ENCODE results near the gene POFUT2.

POFUT2 gene

GRCh38 chr21:45282283-45283034, 5.2 kb downstream of the POFUT2 start:
- DNase-seq (ENCODE audit: low read depth) = no peak

- no peak for DNase-seq (ENCODE audit: low read depth)
These were observed 6.0 kb downstream of the POFUT2 start for GRCh38 chr21:45281411-45282282.

DNA sequence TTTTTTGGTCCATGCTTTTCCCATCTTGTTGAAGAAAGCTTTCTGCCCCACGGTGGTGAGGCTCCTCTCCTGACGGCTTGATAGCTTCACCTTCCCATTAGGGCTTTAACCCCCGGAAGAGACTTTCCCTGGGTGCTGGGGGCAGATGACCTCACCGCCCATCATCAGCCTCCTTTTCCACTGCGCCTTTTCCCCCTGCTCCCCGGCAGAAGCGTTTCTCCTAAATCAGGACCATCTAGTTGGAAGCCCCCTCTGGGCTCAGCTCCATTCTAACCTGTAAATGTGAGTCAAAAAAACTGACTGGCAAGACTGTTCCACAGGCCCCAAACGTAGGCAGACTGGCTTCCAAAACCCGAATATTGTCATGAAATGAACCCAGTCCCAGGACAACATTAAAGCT, 6.7 kb downstream of the POFUT2 start:
- no peak for DNase-seq (ENCODE audit: low read depth)

GRCh38 chr21:45280178-45280821, 7.4 kb downstream of the POFUT2 start:
- DNase-seq (ENCODE audit: low read depth) = no peak

DNA sequence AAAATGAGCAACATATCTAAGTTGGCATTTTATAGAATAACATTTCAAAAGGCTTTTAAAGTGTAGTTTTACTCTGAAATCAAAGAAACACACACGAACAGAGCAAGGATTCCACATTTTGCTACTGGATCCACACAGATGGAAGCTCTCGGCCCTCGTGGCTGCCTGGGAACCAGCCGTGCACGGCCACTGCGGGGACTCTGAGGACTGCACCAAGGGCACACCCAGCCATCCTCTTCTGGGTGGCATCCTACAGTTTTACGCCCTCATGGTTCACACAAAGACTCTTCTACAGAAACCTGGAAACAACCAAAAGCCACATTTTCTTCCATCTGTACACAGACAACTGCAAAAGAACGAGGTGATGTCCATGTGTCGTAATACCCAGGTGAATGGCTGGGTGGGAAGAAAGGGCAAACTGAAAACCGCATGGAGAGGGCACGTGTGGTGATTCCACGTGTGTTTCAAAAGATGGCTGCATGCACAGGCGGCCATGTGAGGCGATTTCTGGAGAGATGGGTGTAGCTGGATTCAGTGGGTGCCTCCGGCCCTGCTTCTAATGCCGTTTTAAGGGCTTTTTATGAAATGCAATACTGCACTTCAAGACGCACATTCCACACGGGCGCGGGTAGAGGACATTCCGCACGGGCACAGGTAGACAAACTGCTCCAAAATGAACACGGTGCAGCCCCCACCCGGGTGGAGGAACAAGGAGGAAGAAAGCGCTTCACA, 8.1 kb downstream of the POFUT2 start:
- no peak for DNase-seq (ENCODE audit: low read depth)

GRCh38 chr21:45278156-45278911, 9.4 kb downstream of the POFUT2 start:
- no peak for DNase-seq (ENCODE audit: low read depth)

GRCh38 chr21:45277101-45278045, 10.3 kb downstream of the POFUT2 start:
- DNase-seq (ENCODE audit: low read depth) = no peak

DNA sequence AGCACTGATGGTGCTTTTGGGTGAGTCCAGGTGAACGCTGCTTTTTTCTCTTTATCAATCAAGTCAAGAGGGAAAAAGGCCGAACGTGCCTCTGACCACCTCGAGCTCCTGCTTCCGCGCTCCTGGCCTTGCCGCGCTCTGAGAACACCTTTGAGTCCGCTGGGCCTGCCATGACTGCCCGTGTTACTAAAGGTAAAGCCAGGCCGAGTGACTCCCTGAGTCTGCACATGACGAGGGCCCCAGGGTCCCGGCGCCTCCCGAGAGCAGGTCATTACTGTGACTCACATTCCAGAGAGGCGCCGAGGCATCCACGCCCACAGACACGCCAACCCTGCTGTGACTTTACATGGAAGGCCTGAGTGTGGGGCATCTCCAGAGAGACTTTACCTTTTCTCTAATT, 11.1 kb downstream of the POFUT2 start:
- no peak for DNase-seq (ENCODE audit: low read depth)

- DNase-seq (ENCODE audit: low read depth) = no peak
These were observed 17.3 kb downstream of the POFUT2 start for GRCh38 chr21:45270306-45270821.

DNA sequence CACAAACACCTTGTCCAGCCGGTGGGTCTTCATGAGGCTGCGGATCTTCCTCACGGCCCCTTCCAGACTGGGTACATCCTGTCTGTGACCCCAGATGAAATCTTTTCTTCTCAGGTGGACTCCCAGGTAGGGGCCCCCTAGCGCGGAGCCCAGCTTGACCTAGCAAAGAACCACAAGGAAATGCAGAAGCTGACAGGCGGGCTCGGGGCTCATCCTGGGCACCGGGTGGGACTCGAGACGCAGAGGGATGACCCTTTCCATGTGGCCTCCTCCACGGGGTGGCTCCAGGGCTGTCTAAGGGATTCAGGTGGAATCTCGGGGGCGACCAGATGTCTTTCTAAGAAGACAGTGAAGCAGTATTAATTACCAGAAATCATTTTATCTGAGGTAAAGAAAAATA, 17.8 kb downstream of the POFUT2 start:
- no peak for DNase-seq (ENCODE audit: low read depth)

DNA sequence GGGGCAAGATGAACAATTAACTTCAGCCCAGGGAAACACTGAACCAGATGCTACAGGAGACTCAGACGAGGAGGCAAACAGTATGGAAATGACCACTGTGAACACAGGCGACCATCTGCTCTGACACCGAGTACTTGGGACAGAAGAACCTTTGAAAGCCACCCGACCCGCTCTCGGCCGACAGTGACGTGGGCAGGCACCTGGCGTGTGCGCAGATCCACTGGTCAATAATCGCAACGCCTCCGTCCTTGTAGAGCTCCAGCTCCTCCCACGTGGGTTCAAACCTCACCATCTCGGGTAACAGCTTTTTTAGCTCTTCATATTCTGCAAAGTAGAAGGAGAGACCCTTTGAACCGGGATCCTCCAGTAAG, 20.3 kb downstream of the POFUT2 start:
- DNase-seq (ENCODE audit: low read depth) = no peak

DNA sequence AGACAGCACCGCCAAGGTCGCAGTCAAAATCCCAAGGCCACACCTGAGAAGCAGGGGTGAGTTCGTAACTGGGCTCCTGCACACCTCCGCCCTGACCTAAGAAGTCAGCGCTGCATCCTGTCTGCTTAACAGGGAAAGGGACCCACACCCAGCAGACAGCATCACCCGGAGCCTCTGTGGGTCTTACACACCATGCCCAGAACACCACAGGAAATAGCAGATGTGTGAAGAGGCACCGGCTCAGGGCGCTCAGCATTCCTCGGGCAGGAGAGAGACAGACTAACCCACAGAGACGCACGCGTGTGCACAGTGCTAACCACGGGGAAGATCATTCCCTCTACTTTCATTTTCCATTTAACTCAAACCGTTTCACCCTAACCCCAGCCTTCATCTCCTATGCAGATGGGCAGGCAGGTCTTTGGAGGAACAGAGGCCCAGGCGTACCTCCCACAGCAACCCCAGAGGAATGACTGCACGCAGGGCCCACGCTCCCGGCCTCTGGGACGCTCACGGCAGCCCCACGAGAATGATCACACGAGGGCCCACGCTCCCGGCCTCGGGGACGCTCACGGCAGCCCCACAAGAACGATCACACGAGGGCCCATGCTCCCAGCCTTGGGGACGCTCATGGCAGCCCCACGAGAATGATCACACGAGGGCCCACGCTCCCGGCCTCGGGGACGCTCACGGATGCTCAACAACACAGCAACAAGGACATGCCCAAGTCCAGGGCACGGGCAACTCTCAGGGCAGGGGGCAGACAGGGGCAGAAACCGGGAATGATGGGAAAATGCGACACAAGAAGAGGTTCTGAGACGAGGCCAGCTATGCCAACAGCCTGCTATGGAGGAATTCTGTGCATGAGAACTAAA, 20.9 kb downstream of the POFUT2 start:
- DNase-seq (ENCODE audit: low read depth) = peak; percentile 32

DNA sequence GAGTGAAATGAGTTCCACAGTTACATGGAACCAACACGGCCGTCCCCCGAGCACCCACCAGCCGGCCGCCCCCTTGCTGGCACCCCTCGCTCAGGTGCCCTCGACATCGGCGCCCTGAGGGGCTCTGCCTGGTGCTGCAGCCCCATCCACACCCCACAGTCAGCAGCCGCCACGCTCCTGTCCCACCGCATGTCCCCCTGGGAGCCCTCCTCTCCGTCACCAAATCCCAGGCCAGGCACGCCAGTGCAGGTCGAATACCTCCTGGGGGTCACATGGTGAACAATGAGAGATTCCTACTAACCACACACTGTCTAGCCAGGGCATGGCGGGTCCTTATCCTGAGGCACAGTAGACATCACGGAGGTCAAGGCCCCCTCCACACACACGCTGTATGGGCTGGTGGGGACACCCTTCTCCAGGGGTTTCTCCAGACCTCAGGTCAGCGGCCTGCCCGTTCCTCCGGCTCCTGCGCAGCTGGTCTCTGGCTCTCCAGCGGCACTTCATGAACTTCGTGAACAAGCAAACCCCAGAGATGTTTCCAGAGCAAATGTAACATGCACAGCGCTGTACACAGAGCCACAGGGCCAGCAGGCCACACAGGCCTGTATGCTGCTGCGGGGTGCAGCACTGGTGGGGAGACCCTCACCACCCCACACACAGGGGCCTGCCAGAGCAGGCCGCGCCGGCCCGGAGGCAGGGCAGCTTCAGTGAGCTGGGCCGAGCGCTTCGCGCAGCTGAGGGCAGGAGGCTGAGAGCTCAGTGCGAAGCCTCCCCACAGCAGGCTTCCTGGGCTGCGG, 21.8 kb downstream of the POFUT2 start:
- DNase-seq (ENCODE audit: low read depth) = no peak

- DNase-seq (ENCODE audit: low read depth) = no peak
These were observed 22.7 kb downstream of the POFUT2 start for GRCh38 chr21:45264912-45265515.

DNA sequence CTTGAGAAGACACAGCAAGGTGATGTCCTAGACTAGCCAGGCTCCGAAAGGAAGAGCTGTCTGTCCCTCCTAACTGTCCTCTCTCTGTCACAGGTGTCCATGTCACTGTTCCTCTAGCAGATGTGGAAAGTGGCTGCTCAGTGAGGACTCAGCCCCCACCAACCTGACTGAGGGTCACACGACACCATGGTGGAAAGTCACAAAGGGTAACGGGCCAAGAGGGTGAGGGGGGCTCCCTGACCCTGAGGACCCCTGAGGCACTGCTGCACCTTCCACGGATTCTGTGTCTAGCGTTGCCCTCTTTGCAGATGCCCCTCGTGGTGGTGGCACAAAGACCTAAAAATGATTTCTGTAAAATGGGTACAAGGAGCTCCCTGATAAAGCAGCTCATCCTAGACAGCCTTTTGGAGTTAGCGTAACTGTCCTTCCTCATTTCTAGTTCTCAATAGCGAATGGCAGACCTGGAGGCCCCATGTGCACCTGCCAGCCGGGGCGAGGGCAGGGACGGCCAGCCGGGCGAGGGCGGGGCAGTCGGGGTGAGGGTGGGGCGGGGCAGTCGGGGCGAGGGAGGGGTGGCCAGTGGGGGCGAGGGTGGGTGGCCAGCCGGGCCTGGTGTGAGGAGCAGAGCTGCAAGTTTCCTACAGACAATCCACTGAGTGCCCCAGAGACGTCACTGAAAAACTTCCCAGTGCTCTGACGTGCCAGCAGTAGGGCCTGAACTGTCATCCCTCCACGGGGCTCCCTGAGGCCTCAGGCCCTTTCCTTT, 23.4 kb downstream of the POFUT2 start:
- no peak for DNase-seq (ENCODE audit: low read depth)

DNA sequence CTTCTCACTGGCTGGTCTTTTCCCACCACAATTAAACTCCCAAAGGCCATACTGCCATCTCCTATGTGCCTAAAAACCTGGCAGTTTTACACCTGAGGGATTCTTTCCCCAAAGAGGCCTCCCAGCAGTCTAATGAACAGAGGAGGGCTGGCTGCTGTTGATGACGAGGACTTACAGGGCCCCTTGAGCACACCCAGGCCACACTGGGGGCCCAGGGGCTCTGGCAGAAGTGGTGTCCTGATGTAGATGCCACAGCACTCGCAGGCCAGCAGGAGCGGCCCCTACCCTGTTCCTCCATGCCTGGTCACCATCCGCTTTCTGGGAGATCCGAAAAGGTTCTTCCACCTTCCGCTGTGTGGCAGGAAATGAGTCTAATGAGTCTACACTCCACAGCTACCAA, 24.2 kb downstream of the POFUT2 start:
- DNase-seq (ENCODE audit: low read depth) = no peak

DNA sequence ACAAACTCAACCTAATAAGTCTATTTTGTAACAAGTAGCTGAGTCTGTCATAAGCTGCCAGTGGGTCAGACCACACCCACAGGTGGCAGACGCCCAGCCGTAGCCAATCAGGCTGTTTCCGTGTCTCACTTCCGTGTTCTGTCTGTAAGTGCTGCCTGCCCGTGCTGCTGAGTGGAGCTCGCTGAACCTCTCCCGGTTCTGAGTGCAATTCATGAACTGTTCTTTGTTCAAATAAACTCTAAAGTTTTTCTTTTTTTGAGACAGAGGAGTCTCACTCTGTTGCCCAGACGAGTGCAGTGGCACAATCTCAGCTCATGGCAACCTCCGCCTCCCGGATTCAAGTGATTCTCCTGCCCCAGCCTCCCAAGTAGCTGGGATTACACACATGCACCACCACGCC, 25.1 kb downstream of the POFUT2 start:
- DNase-seq (ENCODE audit: low read depth) = no peak
